OCI-LY3 (cell line): ENCODE data around the gene MED12L.

Experiments used
- H2AFZ ChIP-seq: fragments of 200-600, 300-600 bp; shearing (Covaris generic); 2 replicates; pipeline ENCODE4 v1.6.0; 2014; ENCODE audit warnings: antibody characterized with exemption, low read depth, low read length
- H3K27ac ChIP-seq: fragments of 200-600, 300-600 bp; sonication (generic); 2 replicates; pipeline ENCODE4 v1.5.1; 2014; ENCODE audit warnings: mild to moderate bottlenecking, low read length, moderate library complexity, mixed read lengths
- H3K27me3 ChIP-seq: fragments of 200-600, 300-600 bp; sonication (generic); 2 replicates; pipeline ENCODE4 v1.6.1; 2014; ENCODE audit warnings: low read depth, low read length, mixed read lengths
- H3K36me3 ChIP-seq: fragments of 200-600, 300-600 bp; sonication (generic); replicated peaks from 2 replicates; pipeline ENCODE3; 2014; ENCODE audit warnings: low read depth, low read length, mixed read lengths
- H3K4me1 ChIP-seq: fragments of 300-600, 200-600 bp; sonication (generic); 2 replicates; pipeline ENCODE4 v1.6.1; 2014; ENCODE audit warnings: low read length, mixed read lengths
- H3K4me2 ChIP-seq: fragments of 200-600, 300-600 bp; sonication (generic); 2 replicates; pipeline ENCODE4 v1.6.1; 2014; ENCODE audit warnings: low read length, mixed read lengths
- H3K4me3 ChIP-seq: fragments of 300-600, 200-600 bp; sonication (generic); 2 replicates; pipeline ENCODE4 v1.5.1; 2014; ENCODE audit warnings: antibody characterized with exemption, mild to moderate bottlenecking, low read length, moderate library complexity
- H3K79me2 ChIP-seq: fragments of 300-600, 200-600 bp; shearing (Covaris generic); 2 replicates; pipeline ENCODE4 v1.6.1; 2014; ENCODE audit warnings: mild to moderate bottlenecking, low read length, mixed read lengths
- H3K9ac ChIP-seq: fragments of 300-600, 200-600 bp; shearing (Covaris generic); 2 replicates; pipeline ENCODE4 v1.6.0; 2014; ENCODE audit warnings: mild to moderate bottlenecking, low read length, moderate library complexity
- H3K9me3 ChIP-seq: fragments of 200-600, 300-600 bp; shearing (Covaris generic); 2 replicates; pipeline ENCODE4 v1.6.1; 2014; ENCODE audit warnings: low read length, mixed read lengths; ENCODE audit not compliant: insufficient read depth
- H4K20me1 ChIP-seq: fragments of 200-600, 300-600 bp; sonication (generic); 2 replicates; pipeline ENCODE4 v1.6.1; 2016; ENCODE audit warnings: low read length, mixed read lengths; ENCODE audit not compliant: insufficient read depth
- EZH2phosphoT487 ChIP-seq: fragments of 200-600 bp; shearing (Covaris generic); IDR thresholded peaks from 2 replicates; pipeline ENCODE4 v1.6.1; 2018; ENCODE audit warnings: antibody characterized with exemption, mixed run types, low read depth
- TF ChIP-seq, protein P1 (sequence below): fragments of 200-600, 300-600 bp; sonication (generic); IDR thresholded peaks from 2 replicates; pipeline ENCODE4 v1.5.1; 2014; ENCODE audit warnings: antibody characterized with exemption, low read length, low read depth

Gene MED12L

DNA sequence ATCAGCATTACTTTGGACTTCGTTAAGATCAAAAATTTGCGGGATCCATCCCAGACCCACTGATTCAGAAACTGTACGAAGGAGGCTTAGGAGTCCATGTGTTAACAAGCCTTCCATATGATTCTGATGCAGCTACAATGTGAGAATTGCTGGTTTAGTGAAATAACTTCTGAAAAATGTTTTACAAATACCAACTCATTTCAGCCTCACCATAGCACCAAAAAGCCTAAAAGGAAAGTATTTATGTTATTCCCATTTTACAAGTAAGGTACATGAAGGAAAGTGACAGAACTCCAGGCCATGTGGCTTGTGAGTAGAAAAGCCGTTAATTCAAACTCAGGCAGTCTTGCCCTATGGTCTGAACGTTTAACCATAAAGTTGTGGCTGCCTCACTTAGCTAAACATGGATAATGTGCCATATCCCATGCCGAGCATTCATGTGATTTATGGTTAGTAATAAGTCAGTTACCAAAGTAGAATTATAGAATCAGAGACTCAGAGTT, 376.9 kb downstream of the MED12L start:
- no peak overlapping the region for H3K27ac ChIP-seq
- H2AFZ ChIP-seq: no peak overlapping the region
- no peak overlapping the region for H3K9ac ChIP-seq
- H3K27me3 ChIP-seq: no peaks in the 10 kb centered on the region
- no peaks in the 10 kb centered on the region for H3K36me3 ChIP-seq
- no peaks in the 10 kb centered on the region for H4K20me1 ChIP-seq
- no peak overlapping the region for H3K4me2 ChIP-seq
- no peaks in the 10 kb centered on the region for H3K79me2 ChIP-seq
- H3K4me3 ChIP-seq: no peak overlapping the region
- peaks cover 6% of the 10 kb centered on the region for H3K4me1 ChIP-seq
- no peak for TF ChIP-seq EZH2phosphoT487
- TF ChIP-seq, protein P1, sequence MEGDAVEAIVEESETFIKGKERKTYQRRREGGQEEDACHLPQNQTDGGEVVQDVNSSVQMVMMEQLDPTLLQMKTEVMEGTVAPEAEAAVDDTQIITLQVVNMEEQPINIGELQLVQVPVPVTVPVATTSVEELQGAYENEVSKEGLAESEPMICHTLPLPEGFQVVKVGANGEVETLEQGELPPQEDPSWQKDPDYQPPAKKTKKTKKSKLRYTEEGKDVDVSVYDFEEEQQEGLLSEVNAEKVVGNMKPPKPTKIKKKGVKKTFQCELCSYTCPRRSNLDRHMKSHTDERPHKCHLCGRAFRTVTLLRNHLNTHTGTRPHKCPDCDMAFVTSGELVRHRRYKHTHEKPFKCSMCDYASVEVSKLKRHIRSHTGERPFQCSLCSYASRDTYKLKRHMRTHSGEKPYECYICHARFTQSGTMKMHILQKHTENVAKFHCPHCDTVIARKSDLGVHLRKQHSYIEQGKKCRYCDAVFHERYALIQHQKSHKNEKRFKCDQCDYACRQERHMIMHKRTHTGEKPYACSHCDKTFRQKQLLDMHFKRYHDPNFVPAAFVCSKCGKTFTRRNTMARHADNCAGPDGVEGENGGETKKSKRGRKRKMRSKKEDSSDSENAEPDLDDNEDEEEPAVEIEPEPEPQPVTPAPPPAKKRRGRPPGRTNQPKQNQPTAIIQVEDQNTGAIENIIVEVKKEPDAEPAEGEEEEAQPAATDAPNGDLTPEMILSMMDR: no peak
- no peaks in the 10 kb centered on the region for H3K9me3 ChIP-seq

DNA sequence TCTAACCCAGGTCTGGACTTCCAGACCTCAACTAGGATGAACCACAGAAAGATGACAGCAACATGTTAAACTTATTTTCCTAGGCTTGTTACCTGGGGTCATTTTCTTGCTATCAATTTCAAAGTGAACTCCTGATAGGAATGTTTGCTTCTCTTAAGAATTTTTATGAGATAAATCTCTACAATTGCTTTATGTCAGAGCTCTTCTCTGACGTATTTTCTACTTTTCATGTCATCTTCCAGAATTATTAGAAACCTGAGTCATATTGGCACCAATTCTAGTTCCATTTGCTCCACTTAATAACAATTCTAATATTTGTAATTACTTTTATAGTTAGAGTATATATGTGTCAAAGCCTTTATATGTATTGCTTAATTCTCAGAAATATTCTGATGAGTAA, 377.5 kb downstream of the MED12L start:
- peaks cover 8% of the 10 kb centered on the region for H3K4me1 ChIP-seq
- no peaks in the 10 kb centered on the region for H3K27me3 ChIP-seq
- H3K9ac ChIP-seq: no peak overlapping the region
- no peak overlapping the region for H3K4me2 ChIP-seq
- H3K27ac ChIP-seq: no peak overlapping the region
- H4K20me1 ChIP-seq: no peaks in the 10 kb centered on the region
- H2AFZ ChIP-seq: no peak overlapping the region
- no peaks in the 10 kb centered on the region for H3K79me2 ChIP-seq
- no peaks in the 10 kb centered on the region for H3K36me3 ChIP-seq
- TF ChIP-seq, protein P1: no peak
- no peak for TF ChIP-seq EZH2phosphoT487
- H3K9me3 ChIP-seq: no peaks in the 10 kb centered on the region
- no peak overlapping the region for H3K4me3 ChIP-seq

DNA sequence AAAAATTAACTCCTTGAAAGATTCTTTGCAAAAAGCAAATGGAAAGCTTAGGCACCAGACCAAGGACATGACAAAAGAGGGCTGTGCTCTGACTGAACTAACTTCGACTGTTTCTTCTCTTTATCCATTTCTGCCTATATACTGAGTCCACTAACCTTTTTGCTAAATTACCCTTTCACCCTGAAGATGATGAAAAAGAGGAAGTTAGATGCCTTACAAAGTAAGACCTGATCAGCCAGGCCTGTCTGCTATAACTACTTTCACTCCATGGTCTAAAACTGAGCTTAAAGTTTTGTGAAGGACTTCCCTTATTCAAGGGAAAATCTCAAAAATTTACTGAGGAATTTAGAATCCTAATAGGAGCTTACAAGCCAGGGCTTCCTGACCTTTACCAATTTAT, 381.6 kb downstream of the MED12L start:
- TF ChIP-seq, protein P1: no peak
- no peaks in the 10 kb centered on the region for H3K27me3 ChIP-seq
- no peaks in the 10 kb centered on the region for H3K36me3 ChIP-seq
- H3K9me3 ChIP-seq: no peaks in the 10 kb centered on the region
- no peak overlapping the region for H2AFZ ChIP-seq
- H4K20me1 ChIP-seq: no peaks in the 10 kb centered on the region
- no peak overlapping the region for H3K4me3 ChIP-seq
- H3K27ac ChIP-seq: no peak overlapping the region
- peaks cover 8% of the 10 kb centered on the region for H3K4me1 ChIP-seq
- H3K9ac ChIP-seq: no peak overlapping the region
- H3K4me2 ChIP-seq: no peak overlapping the region
- no peaks in the 10 kb centered on the region for H3K79me2 ChIP-seq

DNA sequence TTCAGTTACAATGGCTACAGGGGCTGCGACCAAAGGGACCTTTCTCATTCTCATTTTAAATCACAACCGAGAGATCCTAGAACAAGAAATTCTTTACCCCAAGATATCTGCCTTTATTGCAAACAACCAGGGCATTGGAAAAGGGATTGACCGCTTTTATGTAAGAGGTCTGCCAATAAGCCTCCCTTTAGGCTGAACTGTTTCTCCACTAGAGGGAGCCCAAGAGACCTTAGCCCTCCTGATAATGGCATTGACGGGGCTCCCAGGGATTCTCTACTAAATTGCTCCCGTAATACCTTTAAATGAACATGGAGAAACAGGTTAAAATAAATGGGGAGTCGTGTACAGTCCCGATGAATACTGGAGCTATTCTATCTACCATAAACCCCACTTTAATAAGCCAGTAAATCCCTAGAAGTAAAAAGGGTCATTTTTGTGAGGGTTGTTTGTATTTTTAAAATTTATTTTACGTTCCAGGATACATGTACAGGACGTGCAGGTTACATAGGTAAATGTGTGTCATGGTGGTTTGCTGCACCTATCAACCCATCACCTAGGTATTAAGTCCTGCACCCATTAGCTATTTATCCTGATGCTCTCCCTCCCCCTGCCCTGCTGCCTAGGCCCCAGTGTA, 382.9 kb downstream of the MED12L start:
- Histone ChIP-seq H2AFZ (no peak overlapping the region), H4K20me1 (no peaks in the 10 kb centered on the region), H3K27me3 (no peaks in the 10 kb centered on the region), H3K4me3 (no peak overlapping the region), H3K36me3 (no peaks in the 10 kb centered on the region), H3K4me2 (no peak overlapping the region), H3K9me3 (no peaks in the 10 kb centered on the region), H3K9ac (no peak overlapping the region), H3K4me1 (peaks cover 8% of the 10 kb centered on the region), H3K27ac (no peak overlapping the region), H3K79me2 (no peaks in the 10 kb centered on the region)
- TF ChIP-seq, protein P1: peak; percentile 89
- TF ChIP-seq EZH2phosphoT487: no peak
